Esophagus squamous epithelium (tissue), 5 donors: ENCODE results near the gene COPS9. TPM values are rescaled to one million over a fixed set of nuclear protein-coding genes. Genes with fewer than 3 reads are reported as not detected.

Experiments used
- DNase-seq: peaks from one replicate; lab custom pipeline; 2025; lab: John Stamatoyannopoulos, UW
- H3K27ac ChIP-seq, 4 donors: fragments of 200-600 bp; sonication (generic); one replicate each; pipeline ENCODE4 v1.5.1; 2016 to 2019; ENCODE audit warnings: mild to moderate bottlenecking in 1 of 4
- H3K27me3 ChIP-seq, 4 donors: fragments of 200-600 bp; sonication (generic); 1 replicate in 3 of 4; 2 replicates in 1 of 4; pipeline versions ENCODE4 v1.5.1 to v1.6.0; 2017 to 2021; ENCODE audit warnings: antibody characterized with exemption in 1 of 4
- H3K36me3 ChIP-seq, 3 donors: fragments of 200-600 bp; sonication (generic); one replicate each; pipeline ENCODE4 v1.5.1; 2016 to 2019
- H3K4me1 ChIP-seq, 3 donors: fragments of 200-600 bp; sonication (generic); one replicate each; pipeline ENCODE4 v1.5.1; 2017 to 2019
- H3K4me3 ChIP-seq, 4 donors: fragments of 200-600 bp; sonication (generic); 1 replicate in 3 of 4; 2 replicates in 1 of 4; pipeline ENCODE4 v1.5.1; 2016 to 2019; ENCODE audit warnings: mild to moderate bottlenecking in 2 of 4, moderate library complexity in 1 of 4
- H3K9me3 ChIP-seq, 3 donors: fragments of 200-600 bp; sonication (generic); one replicate each; pipeline ENCODE4 v1.5.1; 2016 to 2019
- CTCF ChIP-seq, 6 experiments: fragments of 450-650 bp in 4 of 6; fragments of 200-600 bp in 2 of 6; sonication (generic) in 2 of 6; IDR thresholded peaks; one replicate each; pipeline ENCODE4 v1.5.1; 2016 to 2019; ENCODE audit warnings: antibody characterized with exemption in 6 of 6, mild to moderate bottlenecking in 4 of 6, moderate library complexity in 4 of 6
- POLR2A ChIP-seq, 4 donors: fragments of 450-650 bp; IDR thresholded peaks; one replicate each; pipeline ENCODE4 v1.6.1; 2017; ENCODE audit warnings: antibody characterized with exemption in 4 of 4, mild to moderate bottlenecking in 4 of 4, moderate library complexity in 3 of 4
- WGBS, 2 donors: methylation state at CpG; one replicate each; pipeline ENCODE4 v1.1.5; 2018; 5-methylcytosine and 5-hydroxymethylcytosine counted together
- intact Hi-C: fragments of 100-400 bp; cut with DNase I; formaldehyde crosslinking; loops from one replicate; pipeline ENCODE4 v1.15.0; 2022
- total RNA-seq, 4 donors: library from RNA; depleted of rRNA; stranded (reverse); fragments of >200 nt; gene quantifications; one replicate each; pipeline ENCODE4 v1.1.0, GENCODE V29; 2016
- donor health status: DM: yes; HTN: yes; CAD: no.

Gene COPS9
- total RNA-seq, 4 donors from 2014 or later: 103 to 225 (median 195) TPM

- TF ChIP-seq CTCF (IDR thresholded peaks at IDR 0.05) (no peak), POLR2A (IDR thresholded peaks at IDR 0.05) (no peak)
- H3K4me1 ChIP-seq: peaks cover 0 to 6% (median 0%) of the 10 kb centered on the region in 3 donors
- H3K9me3 ChIP-seq: no peaks in the 10 kb centered on the region
- intact Hi-C loops: no loop called here
- 60 to 68% methylated on average over 5 of the region's 12 CpGs for WGBS, 2 donors
- H3K27me3 ChIP-seq: peaks cover 0 to 78% (median 0%) of the 10 kb centered on the region in 4 donors
- H3K36me3 ChIP-seq: no peaks in the 10 kb centered on the region
- DNase-seq: no peak
- no peak overlapping the region for H3K4me3 ChIP-seq
- no peak overlapping the region for H3K27ac ChIP-seq
Measured at GRCh38 chr2:240146627-240147278, 10.6 kb upstream of the COPS9 start.

GRCh38 chr2:240146141-240146561 is 10.0 kb upstream of the COPS9 start:
- DNase-seq: no peak

GRCh38 chr2:240145461-240145860 is 9.4 kb upstream of the COPS9 start:
- Histone ChIP-seq H3K27me3 (peaks cover 0 to 68% (median 0%) of the 10 kb centered on the region in 4 donors), H3K9me3 (no peaks in the 10 kb centered on the region), H3K4me3 (no peak overlapping the region), H3K4me1 (peaks cover 0 to 6% (median 0%) of the 10 kb centered on the region in 3 donors), H3K27ac (no peak overlapping the region), H3K36me3 (no peaks in the 10 kb centered on the region)
- no peak for DNase-seq
- WGBS, 2 donors: 66 to 80% methylated on average over 10 to 13 of the region's 13 CpGs
- TF ChIP-seq CTCF (IDR thresholded peaks at IDR 0.05): no peak
- TF ChIP-seq POLR2A (IDR thresholded peaks at IDR 0.05): no peak
- intact Hi-C loops: no loop called here

More at GRCh38 chr2:240146141-240146561, 10.0 kb upstream of the COPS9 start:
- 40 to 44% methylated on average over 1 to 4 of the region's 10 CpGs for WGBS, 2 donors
- Histone ChIP-seq H3K9me3 (no peaks in the 10 kb centered on the region), H3K36me3 (no peaks in the 10 kb centered on the region), H3K4me3 (no peak overlapping the region), H3K4me1 (peaks cover 0 to 6% (median 0%) of the 10 kb centered on the region in 3 donors), H3K27me3 (peaks cover 0 to 75% (median 0%) of the 10 kb centered on the region in 4 donors), H3K27ac (no peak overlapping the region)
- intact Hi-C loops: no loop called here
- TF ChIP-seq POLR2A (IDR thresholded peaks at IDR 0.05): no peak
- TF ChIP-seq CTCF (IDR thresholded peaks at IDR 0.05): no peak

- Histone ChIP-seq H3K9me3 (no peaks in the 10 kb centered on the region), H3K4me3 (no peak overlapping the region), H3K27ac (no peak overlapping the region), H3K27me3 (peaks cover 0 to 61% (median 0%) of the 10 kb centered on the region in 4 donors), H3K36me3 (no peaks in the 10 kb centered on the region), H3K4me1 (peaks cover 0 to 6% (median 0%) of the 10 kb centered on the region in 3 donors)
- WGBS, 2 donors: 41 to 78% methylated on average over 6 to 16 of the region's 20 CpGs
- DNase-seq: no peak
- no peak for TF ChIP-seq CTCF (IDR thresholded peaks at IDR 0.05)
- intact Hi-C loops: loop anchor here (5.0 kb wide), 1 partner anchor 82 kb away; no protein-coding TSS in a partner anchor
Measured at GRCh38 chr2:240144649-240145261, 8.7 kb upstream of the COPS9 start.
